ENCODE results near the gene PDE11A. TPM values are rescaled to one million over a fixed set of nuclear protein-coding genes. Genes with fewer than 3 reads are reported as not detected.

The PDE11A gene
- total RNA-seq, 4 donors from 2014 or later = 0.85 to 2.3 (median 2.1) TPM; not detected in 1

- Histone ChIP-seq H3K36me3 (no peaks in the 10 kb centered on the region), H3K27ac (no peak overlapping the region), H3K27me3 (no peaks in the 10 kb centered on the region), H3K9me3 (no peaks in the 10 kb centered on the region), H3K4me1 (no peaks in the 10 kb centered on the region), H3K4me3 (no peak overlapping the region)
- intact Hi-C loops (cut with DNase I; ENCODE audit: low total_unique reads) = no loop called here
- no peak for DNase-seq
- TF ChIP-seq CTCF (IDR thresholded peaks at IDR 0.05) (no peak), POLR2A (IDR thresholded peaks at IDR 0.05) (no peak)
Measured at GRCh38 chr2:177869912-177870311, 202.7 kb downstream of the PDE11A start.

- Histone ChIP-seq H3K27ac (no peak overlapping the region), H3K36me3 (no peaks in the 10 kb centered on the region), H3K9me3 (no peaks in the 10 kb centered on the region), H3K27me3 (no peaks in the 10 kb centered on the region), H3K4me3 (no peak overlapping the region), H3K4me1 (no peaks in the 10 kb centered on the region)
- intact Hi-C loops (cut with DNase I; ENCODE audit: low total_unique reads) = no loop called here
- no peak for DNase-seq
- TF ChIP-seq POLR2A (IDR thresholded peaks at IDR 0.05) = no peak
- no peak for TF ChIP-seq CTCF (IDR thresholded peaks at IDR 0.05)
Measured at GRCh38 chr2:177869209-177869608, 203.4 kb downstream of the PDE11A start.

- Histone ChIP-seq H3K36me3 (no peaks in the 10 kb centered on the region), H3K27me3 (no peaks in the 10 kb centered on the region), H3K9me3 (no peaks in the 10 kb centered on the region), H3K4me1 (no peaks in the 10 kb centered on the region), H3K4me3 (no peak overlapping the region), H3K27ac (no peak overlapping the region)
- TF ChIP-seq POLR2A (IDR thresholded peaks at IDR 0.05) (no peak), CTCF (IDR thresholded peaks at IDR 0.05) (no peak)
- intact Hi-C loops (cut with DNase I; ENCODE audit: low total_unique reads) = no loop called here
- DNase-seq = no peak
Measured at GRCh38 chr2:177868806-177869205, 203.8 kb downstream of the PDE11A start.

- Histone ChIP-seq H3K27me3 (no peaks in the 10 kb centered on the region), H3K9me3 (no peaks in the 10 kb centered on the region), H3K4me3 (no peak overlapping the region), H3K4me1 (no peaks in the 10 kb centered on the region), H3K36me3 (no peaks in the 10 kb centered on the region), H3K27ac (no peak overlapping the region)
- TF ChIP-seq CTCF (IDR thresholded peaks at IDR 0.05) (no peak), POLR2A (IDR thresholded peaks at IDR 0.05) (no peak)
- DNase-seq = no peak
- intact Hi-C loops (cut with DNase I; ENCODE audit: low total_unique reads) = no loop called here
Measured at GRCh38 chr2:177857538-177857937, 215.0 kb downstream of the PDE11A start.

GRCh38 chr2:177852389-177852788, 220.2 kb downstream of the PDE11A start:
- H3K9me3 ChIP-seq = no peaks in the 10 kb centered on the region
- no peak overlapping the region for H3K4me3 ChIP-seq
- intact Hi-C loops (cut with DNase I; ENCODE audit: low total_unique reads) = no loop called here
- no peak for DNase-seq
- no peaks in the 10 kb centered on the region for H3K27me3 ChIP-seq
- no peak overlapping the region for H3K27ac ChIP-seq
- no peaks in the 10 kb centered on the region for H3K4me1 ChIP-seq
- no peak for TF ChIP-seq CTCF (IDR thresholded peaks at IDR 0.05)
- TF ChIP-seq POLR2A (IDR thresholded peaks at IDR 0.05) = no peak
- H3K36me3 ChIP-seq = no peaks in the 10 kb centered on the region

Measured in uterus (tissue), 4 donors.